IMR-90 (cell line): ENCODE data around the gene CA4. TPM values are rescaled to one million over a fixed set of nuclear protein-coding genes. Genes with fewer than 3 reads are reported as not detected.
"Not testable (repeated sequence)": the region's sequence is repeated elsewhere in the genome, so short reads cannot be mapped to it uniquely, and the experiment has no call there.

Experiments
- ATAC-seq: fragments of 200-7000 bp; cut with Tn5 transposase; 2 replicates; pipeline ENCODE4 v1.9.1; 2020; ENCODE audit warnings: low read depth, mild to moderate bottlenecking, moderate library complexity
- BruUV-seq: library from RNA; stranded (reverse); fragments of 400-500 nt; replicated peaks from 2 replicates; lab custom pipeline; 2021; lab: Mats Ljungman, UMichigan
- CTCF ChIA-PET: fragments of 300-600 bp; formaldehyde crosslinking; extraction: SDS; loops from one replicate; lab custom pipeline; 2021; ENCODE audit warnings: antibody characterized with exemption; lab: Yijun Ruan, JAX
- POLR2A ChIA-PET: fragments of 300-600 bp; sonication (Branson Sonifier 250); formaldehyde crosslinking; loops from one replicate; lab custom pipeline; 2022; ENCODE audit warnings: antibody characterized with exemption; ENCODE audit not compliant: unreplicated experiment; lab: Charles Lee
- DNase-seq: peaks from one replicate; pipeline ENCODE4 v3.0.0; 2013
- H2AFZ ChIP-seq: replicated peaks from 2 replicates; pipeline ENCODE3; 2013; ENCODE audit warnings: low read length, mild to moderate bottlenecking; ENCODE audit not compliant: poor library complexity
- H2AK5ac ChIP-seq: 2 replicates; pipeline ENCODE4 v1.6.1; 2013; ENCODE audit warnings: low read depth, low read length, inconsistent platforms
- H2AK9ac ChIP-seq: replicated peaks from 2 replicates; pipeline ENCODE3; 2013; ENCODE audit warnings: mild to moderate bottlenecking, low read depth, low read length, moderate library complexity; ENCODE audit not compliant: poor library complexity
- H2BK120ac ChIP-seq: 2 replicates; pipeline ENCODE4 v1.6.1; 2013; ENCODE audit warnings: low read depth, low read length, inconsistent platforms
- H2BK15ac ChIP-seq: 3 replicates; pipeline ENCODE4 v1.6.1; 2013; ENCODE audit warnings: low read depth, low read length, inconsistent platforms
- H2BK20ac ChIP-seq: 2 replicates; pipeline ENCODE4 v1.6.1; 2013; ENCODE audit warnings: low read depth, mild to moderate bottlenecking, inconsistent platforms, low read length, moderate library complexity
- H2BK5ac ChIP-seq: 2 replicates; pipeline ENCODE4 v1.6.1; 2013; ENCODE audit warnings: mild to moderate bottlenecking, low read depth, low read length, inconsistent platforms; ENCODE audit not compliant: poor library complexity, severe bottlenecking
- H3K14ac ChIP-seq: replicated peaks from 2 replicates; pipeline ENCODE4 v1.6.1; 2013; ENCODE audit warnings: low read depth, low read length, inconsistent platforms
- H3K18ac ChIP-seq: 2 replicates; pipeline ENCODE4 v1.6.1; 2013; ENCODE audit warnings: low read depth, low read length, control low read depth
- H3K23ac ChIP-seq: 2 replicates; pipeline ENCODE4 v1.6.1; 2013; ENCODE audit warnings: low read depth, low read length, inconsistent platforms
- H3K27ac ChIP-seq: 2 replicates; pipeline ENCODE4 v1.5.1; 2013; ENCODE audit warnings: mild to moderate bottlenecking, control low read depth, low read length; ENCODE audit not compliant: insufficient read depth
- H3K27me3 ChIP-seq: 2 replicates; pipeline ENCODE4 v1.6.1; 2013; ENCODE audit warnings: low read length; ENCODE audit not compliant: control insufficient read depth, insufficient read depth
- H3K36me3 ChIP-seq: 2 replicates; pipeline ENCODE4 v1.6.1; 2013; ENCODE audit warnings: low read length, mixed read lengths; ENCODE audit not compliant: control insufficient read depth, insufficient read depth
- H3K4ac ChIP-seq: 2 replicates; pipeline ENCODE4 v1.6.1; 2013; ENCODE audit warnings: low read depth, low read length, inconsistent platforms
- H3K4me1 ChIP-seq: 2 replicates; pipeline ENCODE4 v1.6.1; 2013; ENCODE audit warnings: low read length, mixed read lengths; ENCODE audit not compliant: control insufficient read depth, insufficient read depth
- H3K4me2 ChIP-seq: 2 replicates; pipeline ENCODE4 v1.6.1; 2013; ENCODE audit warnings: low read depth, mild to moderate bottlenecking, control low read depth, low read length, moderate library complexity
- H3K4me3 ChIP-seq: 2 replicates; pipeline ENCODE4 v1.5.1; 2013; ENCODE audit warnings: low read depth, mild to moderate bottlenecking, control low read depth, low read length, moderate library complexity; ENCODE audit not compliant: insufficient read depth
- H3K56ac ChIP-seq: 2 replicates; pipeline ENCODE4 v1.6.1; 2013; ENCODE audit warnings: low read length, inconsistent platforms; ENCODE audit not compliant: insufficient read depth; ENCODE audit errors: extremely low read depth
- H3K79me1 ChIP-seq, 2 experiments: 2 replicates each; pipeline ENCODE4 v1.6.1; 2013; ENCODE audit warnings: low read length in 2 of 2, inconsistent platforms in 1 of 2, low read depth in 1 of 2
- H3K9ac ChIP-seq: 2 replicates; pipeline ENCODE4 v1.6.1; 2013; ENCODE audit warnings: low read depth, low read length, control low read depth
- H3K9me1 ChIP-seq: 2 replicates; pipeline ENCODE4 v1.6.1; 2013; ENCODE audit warnings: low read length, inconsistent platforms; ENCODE audit not compliant: insufficient read depth
- H3K9me3 ChIP-seq: 2 replicates; pipeline ENCODE4 v1.6.1; 2013; ENCODE audit warnings: low read length; ENCODE audit not compliant: control insufficient read depth, insufficient read depth
- H4K20me1 ChIP-seq: 2 replicates; pipeline ENCODE4 v1.6.1; 2013; ENCODE audit warnings: low read length, inconsistent platforms; ENCODE audit not compliant: insufficient read depth
- H4K5ac ChIP-seq: 2 replicates; pipeline ENCODE4 v1.6.1; 2013; ENCODE audit warnings: mild to moderate bottlenecking, low read depth, low read length, control low read depth
- H4K8ac ChIP-seq, 2 experiments: 2 replicates each; pipeline ENCODE4 v1.6.1; 2013; ENCODE audit warnings: low read depth in 2 of 2, low read length in 2 of 2, control low read depth in 1 of 2, inconsistent platforms in 1 of 2
- H4K91ac ChIP-seq: 2 replicates; pipeline ENCODE4 v1.6.1; 2013; ENCODE audit warnings: low read depth, low read length, inconsistent platforms; ENCODE audit not compliant: insufficient read depth
- WGBS, 2 experiments: methylation state at CpG; one replicate each; pipeline versions ENCODE4 v1.1.5 to v1.1.7; 2013; ENCODE audit warnings: missing lambda C conversion rate in 2 of 2; ENCODE audit not compliant: insufficient read length in 1 of 2; ENCODE audit errors: extremely low coverage in 2 of 2; 5-methylcytosine and 5-hydroxymethylcytosine counted together
- dilution Hi-C: fragments of 300-500 bp; cut with HindIII; formaldehyde crosslinking; loops from one replicate; pipeline ENCODE4 v1.14.3; 2018; ENCODE audit warnings: low sequenced_read_pairs; ENCODE audit not compliant: unreplicated experiment
- in situ Hi-C: fragments of 300-500 bp; cut with MboI; formaldehyde crosslinking; loops from 3 replicates; pipeline ENCODE4 v1.14.3; 2019; ENCODE audit warnings: low sequenced_read_pairs, inconsistent platforms, mixed read lengths
- intact Hi-C: fragments of 100-400 bp; cut with micrococcal nuclease; formaldehyde crosslinking; loops from 2 replicates; pipeline ENCODE4 v1.10.0; 2022
- polyA plus RNA-seq, 3 experiments: library from polyadenylated mRNA; depleted of rRNA; stranded (reverse); fragments of >200 nt; gene quantifications; 2 replicates each; pipeline ENCODE4 v1.2.3, GENCODE V29; 2012; ENCODE audit warnings: low replicate concordance in 1 of 3
- total RNA-seq: library from RNA; depleted of rRNA; stranded (reverse); fragments of >200 nt; gene quantifications from 2 replicates; pipeline ENCODE4 v1.2.3, GENCODE V29; 2012

CA4 gene
- total and polyA plus RNA-seq, 2 of the 4 experiments (the other 2 are of a cell fraction) = not detected

GRCh38 chr17:60111661-60112060 is 38.1 kb upstream of the CA4 start:
- intact Hi-C loops, H3K4me3 ChIP-seq, H3K27ac ChIP-seq, H2AK5ac ChIP-seq, H2AFZ ChIP-seq, H4K20me1 ChIP-seq, H4K5ac ChIP-seq, POLR2A ChIA-PET, H2AK9ac ChIP-seq, H3K9me3 ChIP-seq, H4K8ac ChIP-seq, CTCF ChIA-PET, H3K9me1 ChIP-seq, H2BK5ac ChIP-seq, H3K14ac ChIP-seq, H3K23ac ChIP-seq, DNase-seq, H4K91ac ChIP-seq, H2BK15ac ChIP-seq, BruUV-seq, H3K9ac ChIP-seq, H3K56ac ChIP-seq, H3K4me1 ChIP-seq, dilution Hi-C loops, H2BK120ac ChIP-seq, H3K18ac ChIP-seq, H2BK20ac ChIP-seq, H3K27me3 ChIP-seq, H3K36me3 ChIP-seq, H3K4me2 ChIP-seq, in situ Hi-C loops, H3K4ac ChIP-seq: not testable (repeated sequence)
- peak; percentile 66; the same call in 1 of the 2 replicates for ATAC-seq
- no CpG with 5 or more reads among the region's 5 CpGs for WGBS, 2 experiments
- H3K79me1 ChIP-seq = peaks cover 0 to 13% of the 10 kb centered on the region in 2 experiments; a peak in 2 of 4 replicates

GRCh38 chr17:60115364-60115763 is 34.4 kb upstream of the CA4 start:
- H3K9me1 ChIP-seq, H3K14ac ChIP-seq, DNase-seq, in situ Hi-C loops, H2BK20ac ChIP-seq, H3K18ac ChIP-seq, ATAC-seq, H2BK5ac ChIP-seq, CTCF ChIA-PET, H2BK120ac ChIP-seq, intact Hi-C loops, H3K79me1 ChIP-seq, H3K9me3 ChIP-seq, H4K5ac ChIP-seq, H3K9ac ChIP-seq, H2BK15ac ChIP-seq, H3K4ac ChIP-seq, H3K4me1 ChIP-seq, H3K56ac ChIP-seq, dilution Hi-C loops, H3K4me3 ChIP-seq, H3K36me3 ChIP-seq, H3K4me2 ChIP-seq, H4K91ac ChIP-seq, POLR2A ChIA-PET, H4K8ac ChIP-seq, H3K27me3 ChIP-seq, H2AFZ ChIP-seq, H3K27ac ChIP-seq, H3K23ac ChIP-seq, H2AK5ac ChIP-seq, H2AK9ac ChIP-seq, BruUV-seq, H4K20me1 ChIP-seq: not testable (repeated sequence)
- WGBS, 2 experiments = no CpG with 5 or more reads among the region's 5 CpGs
